ENCODE measurements around the gene PRDM11. TPM values are rescaled to one million over a fixed set of nuclear protein-coding genes. Genes with fewer than 3 reads are reported as not detected.
A peak's percentile ranks its signal among the peaks of the same experiment; 100 is the strongest.

PRDM11 gene
- 10 to 100 TPM; 23.8 to 30.5 TPM for total RNA-seq

DNA sequence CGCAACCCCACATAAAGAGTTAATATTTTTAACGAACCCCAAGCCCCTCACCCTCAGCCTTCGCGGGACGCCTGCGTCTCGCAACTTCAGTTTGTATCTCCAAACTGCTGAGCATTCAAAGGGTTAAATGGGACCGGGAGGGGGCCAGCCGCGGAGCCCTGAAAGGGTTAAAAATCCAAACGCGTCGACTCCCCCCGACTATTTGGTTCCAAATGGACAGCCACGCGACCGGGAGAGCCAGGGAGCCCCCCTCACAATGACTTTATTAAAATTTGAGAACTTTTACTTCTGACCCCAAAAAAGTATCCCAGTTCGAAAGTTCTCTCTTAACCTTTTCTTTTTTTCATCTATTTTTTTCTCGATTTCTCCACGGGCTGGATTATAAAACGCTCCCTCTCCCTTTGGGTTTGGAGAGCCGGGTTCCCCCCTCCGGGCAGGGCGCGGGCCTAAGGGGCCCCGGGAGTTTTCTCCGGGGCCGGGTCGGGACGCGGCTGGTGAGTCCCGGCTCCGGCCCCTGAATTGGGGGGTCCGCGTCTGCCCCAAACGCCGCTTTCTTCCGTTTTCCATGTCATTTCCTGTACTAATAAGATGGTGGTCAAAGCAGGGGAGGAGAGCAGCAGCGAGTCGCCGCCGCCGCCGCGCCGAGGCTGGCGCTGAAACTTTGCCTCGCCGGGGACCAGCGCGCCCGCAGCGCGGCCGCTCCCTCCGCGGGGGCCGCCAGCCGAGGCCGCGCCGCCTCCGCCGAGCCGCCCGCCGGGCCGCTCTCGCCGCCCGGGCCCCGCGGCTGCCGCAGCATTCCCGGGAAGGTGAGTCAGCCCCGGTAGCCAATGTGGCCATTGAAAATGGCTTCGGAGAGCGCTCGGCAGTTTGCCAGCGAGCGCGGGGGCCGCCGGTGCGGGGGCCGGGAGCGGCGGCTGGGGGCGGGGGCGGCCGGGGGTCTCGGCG is at the start of gene PRDM11:
Gene PRDM11, plus strand, starts transcription at position 568 of the 945 bp plus-strand sequence. CDS start 35,128 bp downstream, outside the sequence.
- H3K4me1 ChIP-seq (ENCODE audit: control insufficient read depth in 1 of 2, low read depth in 2 of 2) = peaks cover 6 to 38% of the 10 kb centered on the region in 2 donors
- no peaks in the 10 kb centered on the region for H3K27me3 ChIP-seq (replicated peaks; ENCODE audit: insufficient read depth)
- DNase-seq (ENCODE audit: low spot score) (no peak), ATAC-seq (ENCODE audit: insufficient number of reproducible peaks, low FRiP score, low read depth) (peak; percentile 56)
- no peaks in the 10 kb centered on the region for H3K9me3 ChIP-seq
- no peaks in the 10 kb centered on the region for H3K36me3 ChIP-seq
- TF ChIP-seq CTCF (IDR thresholded peaks at IDR 0.05) = no peak
- peak within 1 kb of the TSS; percentile 95 for H3K4me3 ChIP-seq
- H3K27ac ChIP-seq = peak within 1 kb of the TSS; percentile 99 to 100

DNA sequence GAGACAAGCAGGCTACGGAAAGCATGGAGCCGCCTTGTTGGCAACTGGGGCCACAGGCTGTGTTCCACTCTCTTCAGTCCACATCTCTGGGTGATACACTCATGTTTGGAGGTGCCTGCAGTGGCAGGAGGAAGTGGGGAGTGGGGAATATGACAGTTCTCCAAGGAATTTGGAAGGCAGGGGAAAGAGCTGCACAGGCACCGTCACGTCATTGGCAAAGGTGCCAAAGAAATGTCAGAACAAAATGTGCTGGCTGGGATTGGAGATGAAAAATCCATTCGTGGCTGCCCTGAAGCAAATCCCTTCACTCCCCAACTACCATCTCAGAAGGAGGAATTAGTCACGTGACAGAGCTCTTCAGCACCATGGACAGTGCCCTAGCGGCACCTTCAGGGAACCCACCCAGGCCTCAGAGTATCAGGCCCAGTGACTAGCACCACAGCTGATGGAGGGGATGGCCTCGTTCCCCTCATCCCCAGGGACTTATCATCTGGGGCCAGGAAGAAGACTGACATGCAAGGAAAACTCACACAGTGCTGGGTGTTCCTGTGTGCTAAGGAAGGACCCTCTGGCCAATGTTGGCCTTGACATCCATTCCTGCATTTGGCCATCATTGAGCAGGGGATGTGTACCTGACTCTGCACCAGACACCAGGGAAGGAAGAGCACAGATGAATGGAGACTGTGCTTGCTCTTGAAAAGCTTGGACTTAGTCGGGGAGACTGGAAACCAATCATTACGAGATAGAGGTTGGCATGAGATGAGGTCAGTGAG is 48.5 kb upstream of the PRDM11 start:
- ATAC-seq (ENCODE audit: insufficient number of reproducible peaks, low FRiP score, low read depth) = peak; percentile 83

GRCh38 chr11:45098929-45099328 is 47.5 kb upstream of the PRDM11 start:
- Histone ChIP-seq H3K36me3 (no peaks in the 10 kb centered on the region), H3K4me3 (no peak overlapping the region), H3K27ac (no peak overlapping the region), H3K4me1 (ENCODE audit: control insufficient read depth in 1 of 2, low read depth in 2 of 2) (peaks cover 2 to 15% of the 10 kb centered on the region in 2 donors), H3K27me3 (replicated peaks; ENCODE audit: insufficient read depth) (no peaks in the 10 kb centered on the region), H3K9me3 (no peaks in the 10 kb centered on the region)
- TF ChIP-seq CTCF (IDR thresholded peaks at IDR 0.05) = no peak
- no peak for ATAC-seq (ENCODE audit: insufficient number of reproducible peaks, low FRiP score, low read depth)
- no peak for DNase-seq (ENCODE audit: low spot score)

More for the DNA sequence above, 48.5 kb upstream of the PRDM11 start:
- H3K36me3 ChIP-seq = no peaks in the 10 kb centered on the region
- peaks cover 4 to 22% of the 10 kb centered on the region in 2 donors for H3K4me1 ChIP-seq (ENCODE audit: control insufficient read depth in 1 of 2, low read depth in 2 of 2)
- no peaks in the 10 kb centered on the region for H3K9me3 ChIP-seq
- H3K4me3 ChIP-seq = no peak overlapping the region
- TF ChIP-seq CTCF (IDR thresholded peaks at IDR 0.05) = no peak
- H3K27ac ChIP-seq = no peak overlapping the region
- peak; percentile 29 for DNase-seq (ENCODE audit: low spot score)
- no peaks in the 10 kb centered on the region for H3K27me3 ChIP-seq (replicated peaks; ENCODE audit: insufficient read depth)

- DNase-seq (ENCODE audit: low spot score) (no peak), ATAC-seq (ENCODE audit: insufficient number of reproducible peaks, low FRiP score, low read depth) (no peak)
- Histone ChIP-seq H3K27ac (no peak overlapping the region), H3K27me3 (replicated peaks; ENCODE audit: insufficient read depth) (no peaks in the 10 kb centered on the region), H3K9me3 (no peaks in the 10 kb centered on the region), H3K36me3 (no peaks in the 10 kb centered on the region), H3K4me3 (no peak overlapping the region), H3K4me1 (ENCODE audit: control insufficient read depth in 1 of 2, low read depth in 2 of 2) (peaks cover 2 to 14% of the 10 kb centered on the region in 2 donors)
- no peak for TF ChIP-seq CTCF (IDR thresholded peaks at IDR 0.05)
Observed at GRCh38 chr11:45100339-45100738, 46.1 kb upstream of the PRDM11 start.

- TF ChIP-seq CTCF (IDR thresholded peaks at IDR 0.05) = no peak
- no peaks in the 10 kb centered on the region for H3K9me3 ChIP-seq
- peaks cover 2 to 14% of the 10 kb centered on the region in 2 donors for H3K4me1 ChIP-seq (ENCODE audit: control insufficient read depth in 1 of 2, low read depth in 2 of 2)
- H3K27ac ChIP-seq = no peak overlapping the region
- ATAC-seq (ENCODE audit: insufficient number of reproducible peaks, low FRiP score, low read depth) = no peak
- H3K36me3 ChIP-seq = no peaks in the 10 kb centered on the region
- H3K27me3 ChIP-seq (replicated peaks; ENCODE audit: insufficient read depth) = no peaks in the 10 kb centered on the region
- H3K4me3 ChIP-seq = no peak overlapping the region
- DNase-seq (ENCODE audit: low spot score) = no peak
Observed at GRCh38 chr11:45102361-45102809, 44.1 kb upstream of the PRDM11 start.
